A673 (cell line): ENCODE measurements around the gene ADNP.

Source experiments
- EZH2 ChIP-seq: fragments of 200-600 bp; sonication (generic); IDR thresholded peaks from 2 replicates; pipeline ENCODE4 v1.6.1; 2017; ENCODE audit warnings: borderline replicate concordance, low read depth, mild to moderate bottlenecking, mixed read lengths, antibody characterized with exemption, low read length; ENCODE audit not compliant: poor library complexity, severe bottlenecking
- TF ChIP-seq, protein P1 (sequence below): fragments of 300-800, 200-600 bp; sonication (generic); conservative IDR thresholded peaks from 2 replicates; pipeline ENCODE4 v1.5.1; 2017; ENCODE audit warnings: low read depth, mild to moderate bottlenecking, antibody characterized with exemption, low read length, moderate library complexity, mixed read lengths

- TF ChIP-seq, protein P1, sequence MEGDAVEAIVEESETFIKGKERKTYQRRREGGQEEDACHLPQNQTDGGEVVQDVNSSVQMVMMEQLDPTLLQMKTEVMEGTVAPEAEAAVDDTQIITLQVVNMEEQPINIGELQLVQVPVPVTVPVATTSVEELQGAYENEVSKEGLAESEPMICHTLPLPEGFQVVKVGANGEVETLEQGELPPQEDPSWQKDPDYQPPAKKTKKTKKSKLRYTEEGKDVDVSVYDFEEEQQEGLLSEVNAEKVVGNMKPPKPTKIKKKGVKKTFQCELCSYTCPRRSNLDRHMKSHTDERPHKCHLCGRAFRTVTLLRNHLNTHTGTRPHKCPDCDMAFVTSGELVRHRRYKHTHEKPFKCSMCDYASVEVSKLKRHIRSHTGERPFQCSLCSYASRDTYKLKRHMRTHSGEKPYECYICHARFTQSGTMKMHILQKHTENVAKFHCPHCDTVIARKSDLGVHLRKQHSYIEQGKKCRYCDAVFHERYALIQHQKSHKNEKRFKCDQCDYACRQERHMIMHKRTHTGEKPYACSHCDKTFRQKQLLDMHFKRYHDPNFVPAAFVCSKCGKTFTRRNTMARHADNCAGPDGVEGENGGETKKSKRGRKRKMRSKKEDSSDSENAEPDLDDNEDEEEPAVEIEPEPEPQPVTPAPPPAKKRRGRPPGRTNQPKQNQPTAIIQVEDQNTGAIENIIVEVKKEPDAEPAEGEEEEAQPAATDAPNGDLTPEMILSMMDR = no peak
- TF ChIP-seq EZH2 = no peak
Observed at GRCh38 chr20:50885781-50886180, 45.5 kb downstream of the ADNP start.
